GM19351 (cell line): ENCODE results near the gene PSMD14.
A peak's percentile ranks its signal among the peaks of the same experiment; 100 is the strongest.

Experiments used
- ATAC-seq: cut with Tn5 transposase; IDR thresholded peaks from one replicate; pipeline ENCODE4 v1.9.1; 2021; ENCODE audit warnings: mild to moderate bottlenecking, moderate library complexity; ENCODE audit not compliant: unreplicated experiment

Gene PSMD14

GRCh38 chr2:161379740-161380139 lies 71.5 kb downstream of the PSMD14 start:
- ATAC-seq, result no peak

- ATAC-seq, result no peak
These were observed 73.3 kb downstream of the PSMD14 start for GRCh38 chr2:161381546-161381945.

GRCh38 chr2:161382747-161383146 lies 74.5 kb downstream of the PSMD14 start:
- no peak for ATAC-seq

GRCh38 chr2:161384864-161385263 lies 76.6 kb downstream of the PSMD14 start:
- peak; percentile 77 for ATAC-seq

GRCh38 chr2:161386228-161386824 lies 78.1 kb downstream of the PSMD14 start:
- ATAC-seq, result peak; percentile 58

- peak; percentile 36 for ATAC-seq
These were observed 80.0 kb downstream of the PSMD14 start for GRCh38 chr2:161388146-161388779.

- peak; percentile 36 for ATAC-seq
These were observed 83.7 kb downstream of the PSMD14 start for GRCh38 chr2:161391737-161392506.

- ATAC-seq, result no peak
These were observed 91.9 kb downstream of the PSMD14 start for GRCh38 chr2:161400076-161400475.

- ATAC-seq, result no peak
These were observed 94.1 kb downstream of the PSMD14 start for GRCh38 chr2:161402297-161402696.

GRCh38 chr2:161406316-161406715 lies 98.1 kb downstream of the PSMD14 start:
- no peak for ATAC-seq

- no peak for ATAC-seq
These were observed 99.4 kb downstream of the PSMD14 start for GRCh38 chr2:161407597-161407996.

GRCh38 chr2:161409308-161409907 lies 101.2 kb downstream of the PSMD14 start:
- no peak for ATAC-seq

- no peak for ATAC-seq
These were observed 104.1 kb downstream of the PSMD14 start for GRCh38 chr2:161412346-161412745.

- peak; percentile 42 for ATAC-seq
These were observed 106.1 kb downstream of the PSMD14 start for GRCh38 chr2:161414042-161415033.

- ATAC-seq, result peak; percentile 36
These were observed 107.1 kb downstream of the PSMD14 start for GRCh38 chr2:161415034-161415986.

- ATAC-seq, result no peak
These were observed 107.9 kb downstream of the PSMD14 start, which contains the start of gene TBR1 for GRCh38 chr2:161415987-161416707. Gene TBR1 (plus strand): TSS chr2:161416297. CDS start chr2:161416411, 114 bp downstream.

GRCh38 chr2:161416708-161417437 lies 108.6 kb downstream of the PSMD14 start:
- no peak for ATAC-seq
